ENCODE results near the gene TENM4.
"Not testable (repeated sequence)": the region's sequence is repeated elsewhere in the genome, so short reads cannot be mapped to it uniquely, and the experiment has no call there.

TENM4 gene

GRCh38 chr11:78995171-78995570, 445.7 kb downstream of the TENM4 start:
- Histone ChIP-seq H3K27ac (ENCODE audit: low read depth in 2 of 2, low read length in 2 of 2) (no peak overlapping the region), H3K27me3 (ENCODE audit: control insufficient read depth in 2 of 2, insufficient read depth in 2 of 2, low read length in 2 of 2) (peaks cover 0 to 4% of the 10 kb centered on the region in 2 donors), H3K36me3 (ENCODE audit: control insufficient read depth in 2 of 2, insufficient read depth in 2 of 2, low read length in 2 of 2) (no peaks in the 10 kb centered on the region), H3K4me3 (ENCODE audit: low read length in 2 of 2) (no peak overlapping the region), H3K4me1 (ENCODE audit: control insufficient read depth in 2 of 2, insufficient read depth in 2 of 2, low read length in 2 of 2) (no peaks in the 10 kb centered on the region), H3K9ac (ENCODE audit: low read depth in 1 of 2, low read length in 2 of 2) (no peak overlapping the region), H3K9me3 (ENCODE audit: control insufficient read depth in 2 of 2, low read length in 2 of 2) (no peaks in the 10 kb centered on the region)

GRCh38 chr11:78993802-78994430, 446.9 kb downstream of the TENM4 start:
- Histone ChIP-seq H3K36me3 (ENCODE audit: control insufficient read depth in 2 of 2, insufficient read depth in 2 of 2, low read length in 2 of 2) (no peaks in the 10 kb centered on the region), H3K9me3 (ENCODE audit: control insufficient read depth in 2 of 2, low read length in 2 of 2) (no peaks in the 10 kb centered on the region), H3K27me3 (ENCODE audit: control insufficient read depth in 2 of 2, insufficient read depth in 2 of 2, low read length in 2 of 2) (peaks cover 0 to 4% of the 10 kb centered on the region in 2 donors), H3K4me3 (ENCODE audit: low read length in 2 of 2) (no peak overlapping the region), H3K9ac (ENCODE audit: low read depth in 1 of 2, low read length in 2 of 2) (no peak overlapping the region), H3K27ac (ENCODE audit: low read depth in 2 of 2, low read length in 2 of 2) (no peak overlapping the region), H3K4me1 (ENCODE audit: control insufficient read depth in 2 of 2, insufficient read depth in 2 of 2, low read length in 2 of 2) (no peaks in the 10 kb centered on the region)

- no peak overlapping the region for H3K9ac ChIP-seq (ENCODE audit: low read depth in 1 of 2, low read length in 2 of 2)
- no peaks in the 10 kb centered on the region for H3K4me1 ChIP-seq (ENCODE audit: control insufficient read depth in 2 of 2, insufficient read depth in 2 of 2, low read length in 2 of 2)
- no peak overlapping the region for H3K4me3 ChIP-seq (ENCODE audit: low read length in 2 of 2)
- no peaks in the 10 kb centered on the region for H3K9me3 ChIP-seq (ENCODE audit: control insufficient read depth in 2 of 2, low read length in 2 of 2)
- H3K27me3 ChIP-seq (ENCODE audit: control insufficient read depth in 2 of 2, insufficient read depth in 2 of 2, low read length in 2 of 2): peaks cover 0 to 4% of the 10 kb centered on the region in 2 donors
- no peaks in the 10 kb centered on the region for H3K36me3 ChIP-seq (ENCODE audit: control insufficient read depth in 2 of 2, insufficient read depth in 2 of 2, low read length in 2 of 2)
- H3K27ac ChIP-seq (ENCODE audit: low read depth in 2 of 2, low read length in 2 of 2): no peak overlapping the region
Observed at GRCh38 chr11:78991681-78992080, 449.1 kb downstream of the TENM4 start.

- H3K9ac ChIP-seq (ENCODE audit: low read depth in 1 of 2, low read length in 2 of 2): no peak overlapping the region
- no peaks in the 10 kb centered on the region for H3K9me3 ChIP-seq (ENCODE audit: control insufficient read depth in 2 of 2, low read length in 2 of 2)
- H3K27ac ChIP-seq (ENCODE audit: low read depth in 2 of 2, low read length in 2 of 2): no peak overlapping the region
- H3K4me1 ChIP-seq (ENCODE audit: control insufficient read depth in 2 of 2, insufficient read depth in 2 of 2, low read length in 2 of 2): no peaks in the 10 kb centered on the region
- no peaks in the 10 kb centered on the region for H3K36me3 ChIP-seq (ENCODE audit: control insufficient read depth in 2 of 2, insufficient read depth in 2 of 2, low read length in 2 of 2)
- H3K27me3 ChIP-seq (ENCODE audit: control insufficient read depth in 2 of 2, insufficient read depth in 2 of 2, low read length in 2 of 2): peaks cover 0 to 4% of the 10 kb centered on the region in 2 donors
- H3K4me3 ChIP-seq (ENCODE audit: low read length in 2 of 2): no peak overlapping the region
Observed at GRCh38 chr11:78990261-78990660, 450.6 kb downstream of the TENM4 start.

GRCh38 chr11:78987748-78988147, 453.1 kb downstream of the TENM4 start:
- no peaks in the 10 kb centered on the region for H3K4me1 ChIP-seq (ENCODE audit: control insufficient read depth in 2 of 2, insufficient read depth in 2 of 2, low read length in 2 of 2)
- H3K9me3 ChIP-seq (ENCODE audit: control insufficient read depth in 2 of 2, low read length in 2 of 2): no peaks in the 10 kb centered on the region
- peaks cover 0 to 4% of the 10 kb centered on the region in 2 donors for H3K27me3 ChIP-seq (ENCODE audit: control insufficient read depth in 2 of 2, insufficient read depth in 2 of 2, low read length in 2 of 2)
- H3K27ac ChIP-seq (ENCODE audit: low read depth in 2 of 2, low read length in 2 of 2): no peak overlapping the region
- H3K36me3 ChIP-seq (ENCODE audit: control insufficient read depth in 2 of 2, insufficient read depth in 2 of 2, low read length in 2 of 2): no peaks in the 10 kb centered on the region
- no peak overlapping the region for H3K4me3 ChIP-seq (ENCODE audit: low read length in 2 of 2)
- H3K9ac ChIP-seq (ENCODE audit: low read depth in 1 of 2, low read length in 2 of 2): no peak overlapping the region

- Histone ChIP-seq H3K4me3 (ENCODE audit: low read length in 2 of 2) (no peak overlapping the region), H3K4me1 (ENCODE audit: control insufficient read depth in 2 of 2, insufficient read depth in 2 of 2, low read length in 2 of 2) (no peaks in the 10 kb centered on the region), H3K27me3 (ENCODE audit: control insufficient read depth in 2 of 2, insufficient read depth in 2 of 2, low read length in 2 of 2) (no peaks in the 10 kb centered on the region), H3K36me3 (ENCODE audit: control insufficient read depth in 2 of 2, insufficient read depth in 2 of 2, low read length in 2 of 2) (no peaks in the 10 kb centered on the region), H3K27ac (ENCODE audit: low read depth in 2 of 2, low read length in 2 of 2) (no peak overlapping the region), H3K9ac (ENCODE audit: low read depth in 1 of 2, low read length in 2 of 2) (no peak overlapping the region), H3K9me3 (ENCODE audit: control insufficient read depth in 2 of 2, low read length in 2 of 2) (no peaks in the 10 kb centered on the region)
Observed at GRCh38 chr11:78986305-78986704, 454.5 kb downstream of the TENM4 start.

- Histone ChIP-seq H3K9ac (ENCODE audit: low read depth in 1 of 2, low read length in 2 of 2) (no peak overlapping the region), H3K4me3 (ENCODE audit: low read length in 2 of 2) (no peak overlapping the region), H3K9me3 (ENCODE audit: control insufficient read depth in 2 of 2, low read length in 2 of 2) (no peaks in the 10 kb centered on the region), H3K27ac (ENCODE audit: low read depth in 2 of 2, low read length in 2 of 2) (no peak overlapping the region), H3K36me3 (ENCODE audit: control insufficient read depth in 2 of 2, insufficient read depth in 2 of 2, low read length in 2 of 2) (no peaks in the 10 kb centered on the region), H3K27me3 (ENCODE audit: control insufficient read depth in 2 of 2, insufficient read depth in 2 of 2, low read length in 2 of 2) (no peaks in the 10 kb centered on the region), H3K4me1 (ENCODE audit: control insufficient read depth in 2 of 2, insufficient read depth in 2 of 2, low read length in 2 of 2) (no peaks in the 10 kb centered on the region)
Observed at GRCh38 chr11:78985663-78986062, 455.2 kb downstream of the TENM4 start.

- no peak overlapping the region for H3K27ac ChIP-seq (ENCODE audit: low read depth in 2 of 2, low read length in 2 of 2)
- H3K27me3 ChIP-seq (ENCODE audit: control insufficient read depth in 2 of 2, insufficient read depth in 2 of 2, low read length in 2 of 2): no peaks in the 10 kb centered on the region
Observed at GRCh38 chr11:78982473-78982872, 458.4 kb downstream of the TENM4 start.

GRCh38 chr11:78981153-78981552, 459.7 kb downstream of the TENM4 start:
- H3K27me3 ChIP-seq (ENCODE audit: control insufficient read depth in 2 of 2, insufficient read depth in 2 of 2, low read length in 2 of 2): no peaks in the 10 kb centered on the region
- no peak overlapping the region for H3K9ac ChIP-seq (ENCODE audit: low read depth in 1 of 2, low read length in 2 of 2)
- no peak overlapping the region for H3K4me3 ChIP-seq (ENCODE audit: low read length in 2 of 2)
- no peaks in the 10 kb centered on the region for H3K4me1 ChIP-seq (ENCODE audit: control insufficient read depth in 2 of 2, insufficient read depth in 2 of 2, low read length in 2 of 2)
- H3K36me3 ChIP-seq (ENCODE audit: control insufficient read depth in 2 of 2, insufficient read depth in 2 of 2, low read length in 2 of 2): no peaks in the 10 kb centered on the region
- no peaks in the 10 kb centered on the region for H3K9me3 ChIP-seq (ENCODE audit: control insufficient read depth in 2 of 2, low read length in 2 of 2)
- H3K27ac ChIP-seq (ENCODE audit: low read depth in 2 of 2, low read length in 2 of 2): no peak overlapping the region

More at GRCh38 chr11:78982473-78982872, 458.4 kb downstream of the TENM4 start:
- no peak overlapping the region for H3K9ac ChIP-seq (ENCODE audit: low read depth in 1 of 2, low read length in 2 of 2)
- no peak overlapping the region for H3K4me3 ChIP-seq (ENCODE audit: low read length in 2 of 2)
- H3K9me3 ChIP-seq (ENCODE audit: control insufficient read depth in 2 of 2, low read length in 2 of 2): no peaks in the 10 kb centered on the region
- no peaks in the 10 kb centered on the region for H3K4me1 ChIP-seq (ENCODE audit: control insufficient read depth in 2 of 2, insufficient read depth in 2 of 2, low read length in 2 of 2)
- H3K36me3 ChIP-seq (ENCODE audit: control insufficient read depth in 2 of 2, insufficient read depth in 2 of 2, low read length in 2 of 2): no peaks in the 10 kb centered on the region

- Histone ChIP-seq H3K9me3 (ENCODE audit: control insufficient read depth in 2 of 2, low read length in 2 of 2) (no peaks in the 10 kb centered on the region), H3K4me1 (ENCODE audit: control insufficient read depth in 2 of 2, insufficient read depth in 2 of 2, low read length in 2 of 2) (no peaks in the 10 kb centered on the region), H3K36me3 (ENCODE audit: control insufficient read depth in 2 of 2, insufficient read depth in 2 of 2, low read length in 2 of 2) (no peaks in the 10 kb centered on the region), H3K27me3 (ENCODE audit: control insufficient read depth in 2 of 2, insufficient read depth in 2 of 2, low read length in 2 of 2) (no peaks in the 10 kb centered on the region), H3K27ac (ENCODE audit: low read depth in 2 of 2, low read length in 2 of 2) (no peak overlapping the region), H3K9ac (ENCODE audit: low read depth in 1 of 2, low read length in 2 of 2) (no peak overlapping the region), H3K4me3 (ENCODE audit: low read length in 2 of 2) (no peak overlapping the region)
Observed at GRCh38 chr11:78978831-78979230, 462.0 kb downstream of the TENM4 start.

- H3K4me3 ChIP-seq (ENCODE audit: low read length in 2 of 2); H3K4me1 ChIP-seq (ENCODE audit: control insufficient read depth in 2 of 2, insufficient read depth in 2 of 2, low read length in 2 of 2); H3K27me3 ChIP-seq (ENCODE audit: control insufficient read depth in 2 of 2, insufficient read depth in 2 of 2, low read length in 2 of 2); H3K9me3 ChIP-seq (ENCODE audit: control insufficient read depth in 2 of 2, low read length in 2 of 2); H3K36me3 ChIP-seq (ENCODE audit: control insufficient read depth in 2 of 2, insufficient read depth in 2 of 2, low read length in 2 of 2); H3K27ac ChIP-seq (ENCODE audit: low read depth in 2 of 2, low read length in 2 of 2); H3K9ac ChIP-seq (ENCODE audit: low read depth in 1 of 2, low read length in 2 of 2): not testable (repeated sequence)
Observed at GRCh38 chr11:78977848-78978247, 463.0 kb downstream of the TENM4 start.

Measured in mucosa of rectum (tissue), 2 donors.